HL-60/S4 (cell line): Measurements from ENCODE around the gene KRT80.

Experiments used
- in situ Hi-C: fragments of 300-500 bp; cut with MboI; formaldehyde crosslinking; loops from 2 replicates; pipeline ENCODE4 v1.14.3; 2022; ENCODE audit warnings: low sequenced_read_pairs

The KRT80 gene

DNA sequence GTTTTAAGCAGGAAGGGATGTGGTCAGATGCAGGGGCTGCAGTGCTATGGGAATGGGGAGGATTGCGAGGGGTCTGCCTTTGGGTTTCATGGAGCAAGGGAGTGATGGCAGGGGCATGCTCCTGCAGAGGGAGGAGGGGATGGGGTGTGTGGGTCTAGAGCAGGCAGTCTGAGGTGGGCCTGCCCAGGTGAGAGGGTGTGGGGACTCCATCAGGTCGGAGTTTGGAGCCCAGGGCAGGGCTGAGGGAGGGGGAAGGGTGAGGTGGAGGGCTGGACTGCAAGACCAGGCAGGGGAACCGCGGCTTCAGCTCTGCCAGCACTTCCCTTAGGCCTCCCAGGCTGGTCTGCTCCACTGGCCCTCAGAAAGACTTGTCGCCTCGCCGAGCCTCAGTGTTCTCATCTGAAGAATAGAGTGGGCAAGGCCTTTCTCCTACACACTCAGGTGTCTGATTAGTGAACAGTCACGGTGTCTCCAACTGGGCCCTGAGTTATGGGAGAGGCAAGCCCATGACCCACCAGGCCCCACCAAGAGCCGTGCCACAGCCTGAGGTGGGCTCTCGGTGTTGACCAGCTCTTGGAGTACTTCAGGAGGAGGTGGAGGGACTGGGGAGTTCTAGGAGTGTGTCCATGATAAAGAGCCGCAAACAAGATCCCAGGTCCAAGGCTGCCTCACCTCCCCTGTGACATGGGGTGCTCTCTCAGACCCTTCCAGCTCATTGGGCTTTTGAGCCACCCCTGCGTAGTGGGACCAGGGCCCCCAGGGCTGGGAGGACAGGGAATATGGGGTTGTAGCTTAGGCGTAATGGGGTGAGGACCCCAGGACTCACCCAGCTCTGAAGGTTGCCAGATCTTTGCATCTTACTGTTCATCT lies 20.1 kb upstream of the KRT80 start:
- in situ Hi-C loops, result no loop called here

DNA sequence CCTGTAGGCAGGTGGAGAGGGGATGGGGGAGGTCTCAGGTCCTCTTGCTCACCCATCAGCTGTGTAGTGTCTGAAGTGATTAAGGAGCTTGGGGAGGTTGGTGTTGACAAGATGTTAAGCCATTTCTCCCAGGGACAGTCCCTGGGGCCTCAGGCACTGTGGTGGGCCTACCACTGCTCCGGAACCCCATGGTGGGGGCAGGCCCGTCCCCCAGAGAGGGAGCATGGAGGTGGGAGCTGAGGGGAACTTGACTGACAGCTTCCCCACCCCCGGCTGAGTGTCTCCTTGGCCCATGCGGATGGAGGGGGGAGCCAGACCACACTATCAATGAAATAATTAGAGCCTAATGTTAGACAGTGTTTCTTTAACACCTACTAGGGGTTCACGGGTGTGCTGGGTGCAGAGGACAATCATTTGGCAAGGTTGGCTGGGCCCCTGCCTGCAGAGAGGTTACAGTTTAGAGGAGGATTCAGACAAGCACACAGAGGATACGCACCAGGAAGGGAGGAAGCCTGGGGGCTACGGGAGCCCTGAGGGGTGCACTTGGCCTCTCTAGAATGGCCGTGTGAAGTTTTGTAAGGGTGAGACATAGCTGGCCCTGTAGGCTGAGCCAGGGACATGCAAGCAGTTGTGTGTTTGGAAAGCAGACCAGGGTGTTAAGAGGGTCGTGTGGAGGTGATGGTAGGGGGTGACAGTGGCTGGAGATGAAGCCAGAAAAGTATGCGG lies 19.3 kb upstream of the KRT80 start:
- in situ Hi-C loops, result no loop called here

DNA sequence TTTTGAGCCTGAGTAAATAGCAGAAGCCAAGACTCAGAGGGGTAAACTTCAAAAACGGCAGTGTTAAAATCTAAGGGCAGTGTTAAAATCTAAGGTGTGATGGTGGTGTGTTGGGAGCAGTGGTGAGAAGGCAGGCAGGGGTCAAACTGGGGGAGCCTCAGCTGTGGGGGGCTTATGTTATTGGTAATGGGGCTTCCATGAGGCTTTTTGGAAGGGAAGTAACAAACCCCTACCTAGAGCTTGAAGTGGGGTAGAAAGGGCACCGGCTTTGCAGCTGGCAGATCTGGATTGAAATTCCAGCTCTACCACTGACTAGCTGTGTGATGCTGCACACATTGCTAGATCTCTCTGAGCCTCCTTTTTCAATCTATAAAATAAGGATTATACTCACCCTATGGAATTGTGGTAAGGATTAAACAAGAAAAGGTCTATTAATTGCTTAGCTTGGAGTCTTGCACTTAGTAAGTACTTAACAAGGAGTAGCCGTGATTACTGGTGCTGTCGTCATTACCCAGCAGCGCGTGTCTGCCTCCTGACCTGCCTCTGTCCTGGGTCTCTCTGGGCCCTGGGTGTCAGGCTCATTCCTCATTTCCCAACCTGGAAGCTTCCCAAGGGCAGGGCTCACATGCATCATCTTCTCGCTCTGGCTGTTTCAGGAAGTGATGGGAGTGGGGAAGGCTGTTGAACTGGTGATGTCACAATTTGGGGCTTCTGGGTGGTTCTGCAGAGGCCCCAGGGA lies 18.5 kb upstream of the KRT80 start:
- in situ Hi-C loops, result no loop called here

DNA sequence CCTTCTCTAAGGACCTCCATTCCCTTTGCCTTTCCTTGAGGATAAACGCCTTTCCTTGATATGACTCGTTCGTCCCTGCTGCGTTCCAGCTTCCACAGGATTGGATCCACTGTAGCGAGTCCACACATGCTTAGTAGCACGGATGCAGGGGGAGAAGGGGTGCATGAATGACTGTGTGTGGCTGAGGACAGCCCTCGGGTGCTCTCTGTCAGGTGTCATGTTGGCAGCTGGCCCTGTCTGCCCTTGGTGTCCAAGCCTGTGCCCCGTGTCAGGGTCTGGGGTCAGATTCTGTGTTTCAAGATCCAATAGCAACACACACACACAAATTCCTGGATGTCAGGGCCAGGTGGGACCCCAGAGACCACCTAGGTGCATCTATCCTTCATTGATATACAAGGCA lies 17.5 kb upstream of the KRT80 start:
- in situ Hi-C loops, result no loop called here

DNA sequence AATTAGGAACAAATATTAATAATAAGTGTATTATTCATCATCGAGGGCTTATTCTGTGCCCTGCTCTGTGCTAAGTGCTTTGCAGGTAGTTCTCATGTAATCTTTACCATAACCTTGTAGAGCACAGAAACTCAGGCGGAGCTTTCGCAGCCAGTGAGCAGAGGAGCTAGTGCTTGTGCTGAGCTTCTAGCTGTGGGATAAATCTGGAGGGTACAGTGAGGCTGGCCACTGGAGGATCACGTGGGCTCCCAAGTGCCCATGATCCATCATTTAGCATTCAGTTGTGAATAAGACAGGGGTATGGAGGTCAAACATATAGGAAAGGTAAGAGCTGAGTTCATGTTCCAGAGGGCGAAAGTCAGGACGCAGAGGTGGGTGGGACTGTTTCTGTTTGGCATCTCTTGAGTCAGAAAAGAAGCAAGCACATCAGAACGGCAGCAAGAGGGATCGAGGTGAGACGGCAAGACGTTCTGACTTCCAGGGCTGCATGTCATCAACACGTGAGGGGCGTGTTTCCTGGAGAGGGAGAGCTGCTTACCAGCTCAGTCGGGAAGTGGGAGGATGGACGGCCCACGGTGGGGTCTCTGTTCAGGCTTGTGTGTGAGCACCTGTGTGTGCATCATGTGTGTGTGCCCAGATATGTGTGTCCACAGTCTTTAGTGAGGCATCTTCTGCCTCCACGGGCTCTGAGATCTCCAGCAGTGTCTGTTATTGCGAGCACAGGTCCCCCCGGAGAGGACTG lies 16.8 kb upstream of the KRT80 start:
- in situ Hi-C loops, result no loop called here

DNA sequence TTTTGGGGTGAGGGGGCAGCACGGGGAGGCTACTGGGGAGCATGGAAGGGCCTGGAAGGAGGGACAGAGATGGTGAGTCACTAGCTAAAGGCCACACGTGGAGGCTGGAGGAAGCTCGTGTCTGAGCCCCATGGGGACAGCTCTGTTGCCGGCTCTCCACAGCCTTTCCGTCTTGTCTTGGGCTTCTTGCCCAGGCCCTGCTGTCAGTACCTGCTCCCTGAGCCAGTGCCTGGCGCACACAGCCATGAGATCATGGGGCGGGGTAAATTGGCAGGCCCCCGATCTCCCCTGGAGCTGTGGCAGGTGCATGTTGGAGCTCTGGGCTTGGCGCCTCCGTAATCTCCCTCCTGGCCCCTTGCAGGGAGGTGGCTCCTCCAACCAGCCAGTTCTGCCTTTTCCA lies 16.1 kb upstream of the KRT80 start:
- in situ Hi-C loops, result no loop called here

DNA sequence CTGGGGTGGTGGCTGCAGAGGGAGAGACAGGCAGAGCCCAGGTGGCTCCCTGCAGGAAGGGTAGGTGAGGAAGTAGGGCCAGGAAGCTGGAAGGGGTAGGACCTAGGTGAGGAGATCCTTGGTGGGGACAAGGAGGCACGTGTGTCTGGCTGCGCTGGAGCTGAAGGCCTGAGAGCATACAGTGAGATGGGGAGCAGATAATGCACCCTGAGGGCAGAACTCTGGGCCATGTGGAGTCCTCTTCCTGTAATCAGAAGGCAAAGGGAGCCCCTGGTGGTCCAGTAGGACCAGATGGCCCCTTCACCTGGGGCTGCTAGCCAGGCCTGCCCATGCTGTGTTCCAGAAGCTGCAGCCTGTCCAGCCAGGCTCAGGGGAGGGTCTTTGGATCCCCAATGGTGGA lies 15.3 kb upstream of the KRT80 start:
- in situ Hi-C loops, result no loop called here

DNA sequence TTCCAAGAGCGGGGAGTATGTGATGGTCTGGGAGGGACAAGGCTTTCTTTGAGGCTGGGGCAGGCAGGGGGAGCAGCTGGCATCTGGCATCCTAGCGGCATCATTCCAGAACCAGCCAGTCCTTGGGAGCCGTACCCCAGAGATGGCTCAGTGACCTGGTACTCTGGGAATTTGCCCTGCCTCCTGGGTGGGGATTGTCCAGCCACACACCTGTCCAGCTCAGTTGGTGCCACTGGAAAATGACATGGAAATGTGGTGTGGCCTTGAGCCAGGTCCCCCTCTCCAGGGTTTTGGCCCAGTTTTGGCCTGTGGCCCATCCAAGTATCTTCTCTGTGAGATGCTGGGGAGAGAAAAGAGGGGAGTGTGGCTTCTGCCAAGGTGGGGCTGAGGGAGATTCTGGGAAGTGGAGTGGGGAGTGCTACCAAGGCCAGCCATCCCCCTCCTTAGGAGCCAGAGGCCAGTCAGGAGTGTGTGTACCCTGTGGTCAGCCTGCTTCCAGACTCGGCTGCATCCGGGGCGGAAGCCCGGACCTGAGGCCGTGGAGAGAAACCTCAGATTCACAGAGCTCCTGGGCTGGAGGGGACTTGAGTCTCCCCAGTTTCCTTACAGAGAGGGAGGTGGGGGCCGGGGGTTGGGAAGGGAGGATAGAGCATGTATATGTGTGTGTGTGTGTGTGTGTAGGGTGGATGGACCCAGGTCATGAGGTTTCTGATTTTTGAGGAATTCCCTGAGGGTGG lies 14.7 kb upstream of the KRT80 start:
- in situ Hi-C loops, result no loop called here

DNA sequence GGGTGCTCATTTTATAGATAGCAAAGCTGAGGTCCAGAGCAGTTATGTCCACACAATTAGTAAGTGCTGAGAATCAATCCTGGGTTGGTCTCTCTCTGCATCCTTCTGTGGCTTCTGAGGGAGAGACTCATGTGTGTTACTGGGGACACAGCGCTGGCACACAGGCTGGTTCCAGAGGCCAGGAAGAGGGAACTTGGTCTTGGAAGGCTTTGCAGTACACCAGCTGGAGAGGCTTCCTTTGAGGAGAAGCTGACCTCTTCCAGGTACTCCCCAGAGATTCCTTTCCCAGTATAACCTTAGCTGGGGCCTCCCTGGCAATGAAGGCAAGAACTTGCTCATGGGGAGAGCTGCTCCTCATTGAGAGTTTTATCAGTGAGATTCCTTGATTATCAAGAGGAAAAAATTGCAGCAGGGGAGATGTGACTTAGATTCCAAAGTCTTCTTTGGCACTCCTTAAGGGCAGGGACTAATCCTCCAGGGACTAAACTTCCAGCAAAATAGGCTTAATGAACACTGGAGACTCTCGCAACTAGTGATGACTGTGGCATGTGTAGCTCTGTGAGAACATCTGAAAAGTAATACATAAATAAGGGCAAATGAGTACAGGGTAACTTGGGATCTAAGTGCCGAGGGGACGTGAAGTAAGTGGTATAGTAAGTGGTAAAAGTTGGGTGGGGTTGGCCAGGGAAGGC lies 13.9 kb upstream of the KRT80 start:
- in situ Hi-C loops, result no loop called here

DNA sequence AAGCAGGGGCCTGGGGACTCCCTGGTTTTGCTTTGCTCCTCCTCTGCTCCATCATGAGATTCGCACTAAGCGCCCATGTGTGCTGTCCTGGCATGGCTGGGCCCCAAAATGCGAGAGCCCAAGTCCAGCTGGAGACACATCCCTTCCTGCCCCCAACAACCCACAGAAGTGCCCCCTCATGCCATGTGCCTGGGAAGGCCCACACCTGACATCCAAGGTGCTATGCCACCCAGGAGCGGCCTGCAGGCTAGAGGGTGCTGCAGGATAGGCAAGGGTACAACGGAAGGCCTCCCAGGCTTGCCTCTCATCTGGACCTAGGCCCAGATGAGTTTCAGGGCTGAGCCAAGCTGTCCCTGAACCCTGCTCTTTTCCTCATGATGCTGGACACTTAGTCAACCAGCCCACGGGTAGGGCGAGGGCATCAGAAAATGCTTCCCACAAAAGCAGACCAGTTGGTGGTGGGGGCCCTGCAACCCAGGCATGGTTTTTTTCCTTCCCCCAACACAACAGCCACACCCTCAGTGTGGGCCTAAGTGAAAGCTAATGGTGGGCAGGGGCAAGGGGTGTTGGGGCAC lies 13.2 kb upstream of the KRT80 start:
- in situ Hi-C loops, result no loop called here

DNA sequence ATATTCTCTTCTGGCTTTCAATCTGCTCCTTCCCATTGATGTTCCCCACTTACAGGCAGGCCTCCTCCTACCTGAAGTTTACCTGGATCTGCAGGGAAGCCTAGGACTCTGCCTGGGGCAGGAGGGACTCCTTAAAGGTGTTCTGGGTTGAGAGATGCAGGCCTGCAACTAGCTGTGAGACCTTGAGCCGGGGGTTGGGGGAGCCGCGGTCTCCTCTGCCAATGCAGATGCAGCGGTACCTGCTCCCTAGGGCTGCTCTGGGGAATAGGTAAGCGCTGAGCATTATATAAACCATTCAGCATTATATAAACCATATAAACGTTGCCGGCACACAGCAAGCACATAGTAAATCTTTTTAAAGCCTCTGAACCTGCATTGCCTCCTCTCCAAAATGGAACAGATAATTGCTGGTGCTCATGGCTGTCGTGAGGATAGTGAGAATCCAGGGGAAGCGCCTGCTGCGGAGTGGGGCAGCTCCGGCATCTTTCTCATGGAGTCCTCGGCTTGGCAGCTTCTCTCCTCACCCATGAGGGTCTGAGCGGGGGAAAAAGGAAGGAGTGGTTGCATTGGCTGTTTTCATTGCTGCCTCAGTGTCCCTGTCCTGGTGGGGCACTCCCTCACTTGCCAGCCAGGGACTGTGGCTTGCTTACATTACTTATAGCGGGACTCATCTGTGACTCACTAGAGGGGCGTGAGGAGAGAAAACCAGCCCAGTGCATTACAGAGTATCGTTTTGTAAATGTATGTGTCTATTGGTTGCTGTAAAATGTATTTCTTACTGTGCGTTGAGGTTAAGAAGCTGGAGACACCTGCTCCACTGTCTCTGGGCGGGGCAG lies 12.5 kb upstream of the KRT80 start:
- in situ Hi-C loops, result no loop called here

DNA sequence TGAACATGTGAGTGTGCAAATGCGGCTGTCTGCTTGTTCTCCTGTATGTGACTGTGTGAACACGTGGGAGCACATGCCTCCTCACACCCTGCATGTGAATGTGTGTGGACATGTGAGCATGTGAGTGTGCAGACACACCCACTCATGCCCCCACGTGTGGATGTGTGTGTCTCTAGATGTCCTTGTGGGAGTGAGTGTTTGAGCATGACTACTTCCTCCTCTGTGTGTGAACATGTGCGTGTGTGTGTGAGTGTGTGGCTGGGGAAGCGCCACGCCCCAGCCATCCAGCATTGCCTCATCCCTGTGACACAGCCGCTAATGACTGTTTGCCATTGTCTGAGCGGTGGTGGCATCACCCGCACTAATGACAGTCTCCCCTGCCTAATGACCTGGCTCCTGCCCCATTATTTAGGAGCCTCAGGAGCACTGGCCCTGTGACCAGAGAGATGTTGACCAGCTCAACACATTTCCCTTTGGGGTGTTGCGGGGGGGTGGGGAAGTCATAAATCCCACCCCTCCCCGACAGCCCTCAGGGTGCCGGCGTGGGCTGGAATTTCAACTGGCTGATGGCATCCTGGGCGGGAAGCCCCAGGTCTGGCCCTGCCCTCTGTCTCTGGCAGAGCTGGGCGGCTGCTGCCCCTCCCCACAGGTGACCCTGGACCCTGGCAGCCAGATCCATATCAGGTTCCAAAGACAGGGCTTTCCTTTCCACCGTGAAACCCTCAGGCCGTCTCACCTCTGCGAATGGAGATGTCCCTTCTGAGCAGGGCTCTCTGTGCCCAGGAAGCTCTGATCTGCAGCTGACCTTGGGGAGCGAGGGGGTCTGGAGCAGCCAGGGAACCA lies 11.5 kb upstream of the KRT80 start:
- in situ Hi-C loops, result no loop called here

DNA sequence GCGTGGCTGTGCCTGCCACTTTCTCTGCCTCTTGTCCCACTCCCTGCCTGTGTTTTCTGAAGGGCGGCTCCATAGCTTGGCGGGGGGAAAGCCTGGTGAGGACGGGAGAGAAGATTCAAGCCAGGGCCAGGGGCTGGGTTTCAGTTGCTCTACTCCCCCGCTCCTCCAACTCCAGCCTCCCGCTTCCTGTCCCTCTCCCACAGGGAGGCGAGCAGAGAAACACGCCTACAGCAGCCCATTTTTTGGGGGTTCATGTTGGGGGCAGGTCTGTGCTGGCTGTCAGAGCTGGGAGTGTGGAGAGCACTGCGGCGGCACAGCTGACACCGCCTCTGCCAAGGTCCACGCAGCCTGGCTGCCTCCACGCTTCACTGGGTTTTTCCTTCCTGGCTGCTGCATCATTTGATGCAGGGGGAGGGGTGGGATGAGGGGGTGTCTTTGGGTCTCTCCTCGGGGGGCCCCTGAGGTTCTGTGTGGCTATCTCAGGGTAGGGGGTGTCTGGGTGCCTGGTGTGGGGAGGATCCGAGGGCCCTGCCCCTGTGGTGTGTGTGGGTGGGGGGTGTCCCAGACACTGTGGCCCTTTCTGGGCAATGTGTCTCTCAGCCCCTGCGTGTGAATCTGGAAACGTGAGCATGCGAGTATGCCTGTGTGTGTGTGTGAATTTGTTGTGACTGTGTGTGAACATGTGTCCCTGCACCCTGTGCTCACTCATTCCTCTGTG lies 10.7 kb upstream of the KRT80 start:
- in situ Hi-C loops, result no loop called here

DNA sequence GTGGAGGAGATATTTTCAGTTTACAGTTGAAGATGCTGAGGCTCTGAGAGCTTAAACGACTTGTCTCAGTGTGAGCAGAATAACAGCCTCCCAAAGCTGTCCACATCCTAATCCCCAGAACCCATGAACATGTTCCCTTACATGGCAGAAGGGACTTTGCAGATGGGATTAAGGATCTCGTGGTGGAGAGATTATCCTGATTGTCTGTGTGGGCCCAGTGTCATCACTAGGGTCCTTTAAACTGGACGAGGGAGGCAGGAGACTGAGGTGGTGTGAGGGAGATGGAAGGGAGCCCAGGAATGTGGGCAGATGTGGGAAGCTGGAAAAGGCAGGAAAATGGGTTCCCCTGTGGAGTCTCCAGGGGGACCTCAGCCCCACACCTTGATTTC lies 9.6 kb upstream of the KRT80 start:
- in situ Hi-C loops, result no loop called here

DNA sequence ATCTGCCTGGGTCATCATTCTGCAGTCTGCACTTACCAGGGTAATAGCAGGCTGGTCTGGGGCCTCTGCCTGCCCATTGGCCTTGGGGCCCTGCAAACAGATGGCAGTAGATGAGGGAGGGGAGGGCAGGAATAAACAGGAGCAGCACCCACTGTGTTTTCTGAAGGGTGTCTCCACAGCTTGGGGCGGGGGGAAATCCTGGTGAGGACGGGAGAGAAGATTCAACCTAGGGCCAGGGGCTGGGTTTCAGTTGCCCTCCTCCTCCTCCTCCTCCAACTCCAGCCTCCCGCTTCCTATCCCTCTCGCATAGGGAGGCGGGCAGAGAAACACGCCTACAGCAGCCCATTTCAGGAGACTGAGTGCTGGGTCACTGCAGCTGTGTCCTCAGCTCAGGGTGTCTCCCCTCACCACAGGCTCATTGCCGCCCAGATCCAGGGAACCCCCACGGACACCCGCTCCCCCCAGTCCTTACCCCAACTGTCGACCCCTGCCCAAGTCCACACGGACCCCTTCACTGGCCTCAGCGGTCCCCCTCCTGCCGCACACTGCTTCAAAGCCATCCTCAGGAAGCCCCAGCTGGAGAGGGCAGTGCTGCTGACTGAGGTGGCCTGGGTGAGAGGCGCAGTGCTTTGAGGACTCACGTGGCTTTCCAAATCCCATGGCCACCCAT lies 9.1 kb upstream of the KRT80 start:
- in situ Hi-C loops, result no loop called here

DNA sequence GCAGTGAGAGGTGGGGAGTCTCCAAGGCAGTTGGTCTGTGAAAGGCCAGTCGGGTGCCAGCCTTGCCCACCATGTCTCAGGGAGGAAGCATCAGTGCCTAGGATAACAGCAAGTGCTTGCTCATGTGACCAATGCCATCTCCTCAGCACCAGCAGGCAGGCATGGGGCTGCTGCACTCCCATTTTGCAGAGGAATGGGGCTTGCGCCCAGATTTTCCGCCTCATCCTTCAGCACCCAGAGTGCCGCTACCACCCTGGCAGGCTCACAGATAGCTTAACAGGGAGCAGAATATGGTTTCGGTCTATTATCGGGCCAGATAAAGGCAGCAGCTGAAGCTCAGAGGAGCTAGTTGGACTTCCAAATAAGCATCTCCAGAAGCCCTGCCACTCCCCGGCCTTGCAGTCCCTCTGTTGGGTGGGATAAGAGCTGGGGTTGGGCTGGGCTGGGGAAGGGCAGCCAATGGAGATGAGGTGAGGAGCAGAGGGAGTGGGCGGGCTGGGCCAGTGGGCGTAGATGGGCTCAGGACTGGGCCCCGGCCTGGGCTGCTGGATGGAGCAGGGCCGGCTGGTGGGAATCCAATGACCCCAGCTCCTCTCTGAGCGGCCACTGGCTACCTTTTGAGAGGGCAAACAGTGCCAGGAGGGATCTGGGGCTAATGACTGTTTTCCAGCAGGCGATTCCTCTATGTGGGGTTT lies 8.4 kb upstream of the KRT80 start:
- in situ Hi-C loops, result no loop called here
